IPS-15b (cell line): ENCODE data around the gene SLX9.

Experiments used
- H3K27me3 ChIP-seq: one replicate; pipeline ENCODE4 v1.6.1; 2013; ENCODE audit warnings: low read length; ENCODE audit not compliant: control insufficient read depth, insufficient read depth
- H3K36me3 ChIP-seq: one replicate; pipeline ENCODE4 v1.6.1; 2013; ENCODE audit warnings: low read length; ENCODE audit not compliant: control insufficient read depth, insufficient read depth
- H3K4me1 ChIP-seq: one replicate; pipeline ENCODE4 v1.6.1; 2013; ENCODE audit warnings: mild to moderate bottlenecking, low read length; ENCODE audit not compliant: control insufficient read depth, insufficient read depth
- H3K4me3 ChIP-seq: one replicate; pipeline ENCODE4 v1.5.1; 2013; ENCODE audit warnings: low read depth, low read length
- H3K9ac ChIP-seq: one replicate; pipeline ENCODE4 v1.6.1; 2013; ENCODE audit warnings: low read depth, mild to moderate bottlenecking, low read length
- H3K9me3 ChIP-seq: one replicate; pipeline ENCODE4 v1.6.1; 2013; ENCODE audit warnings: mild to moderate bottlenecking, low read length; ENCODE audit not compliant: control insufficient read depth, insufficient read depth

Gene SLX9

GRCh38 chr21:45026066-45026745 lies 86.4 kb downstream of the SLX9 start:
- peaks cover 7% of the 10 kb centered on the region for H3K4me1 ChIP-seq
- H3K9me3 ChIP-seq = no peaks in the 10 kb centered on the region
- no peaks in the 10 kb centered on the region for H3K27me3 ChIP-seq
- H3K36me3 ChIP-seq = no peaks in the 10 kb centered on the region
- no peak overlapping the region for H3K4me3 ChIP-seq
- no peak overlapping the region for H3K9ac ChIP-seq
